Gastroesophageal sphincter (tissue), 3 donors: Measurements from ENCODE around the gene RAB43.
"Not testable (repeated sequence)": the region's sequence is repeated elsewhere in the genome, so short reads cannot be mapped to it uniquely, and the experiment has no call there.

Experiments used
- POLR2A ChIP-seq, 2 donors: fragments of 450-650 bp; IDR thresholded peaks; one replicate each; pipeline ENCODE4 v1.6.1; 2017; ENCODE audit warnings: antibody characterized with exemption in 2 of 2, mild to moderate bottlenecking in 2 of 2, moderate library complexity in 1 of 2
- POLR2AphosphoS5 ChIP-seq: sonication (generic); formaldehyde crosslinking; IDR thresholded peaks from one replicate; pipeline ENCODE4 v1.6.1; 2017; ENCODE audit warnings: antibody characterized with exemption
- TF ChIP-seq, protein P1 (sequence below), 4 experiments: fragments of 200-600 bp in 2 of 4; fragments of 450-650 bp in 2 of 4; sonication (generic) in 1 of 4; IDR thresholded peaks; one replicate each; pipeline ENCODE4 v1.5.1; 2017 to 2019; ENCODE audit warnings: antibody characterized with exemption in 4 of 4, mild to moderate bottlenecking in 2 of 4, moderate library complexity in 2 of 4

DNA sequence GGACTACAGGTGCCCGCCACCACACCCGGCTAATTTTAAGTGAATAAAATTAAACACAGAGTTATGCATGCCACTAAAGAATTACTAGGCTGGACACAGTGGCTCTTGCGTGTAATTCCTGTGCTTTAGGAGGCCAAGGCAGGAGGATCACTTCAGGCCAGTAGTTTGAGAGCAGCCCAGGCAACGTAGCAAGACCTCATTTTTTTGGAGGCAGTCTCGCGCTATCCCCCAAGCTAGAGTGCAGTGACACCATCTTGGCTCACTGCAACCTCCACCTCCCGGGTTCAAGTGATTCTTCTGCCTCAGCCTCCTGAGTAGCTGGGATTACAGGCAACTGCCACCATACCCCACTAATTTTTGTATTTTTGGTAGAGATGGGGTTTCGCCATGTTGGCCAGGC is 44.0 kb upstream of the RAB43 start:
- TF ChIP-seq, protein P1, sequence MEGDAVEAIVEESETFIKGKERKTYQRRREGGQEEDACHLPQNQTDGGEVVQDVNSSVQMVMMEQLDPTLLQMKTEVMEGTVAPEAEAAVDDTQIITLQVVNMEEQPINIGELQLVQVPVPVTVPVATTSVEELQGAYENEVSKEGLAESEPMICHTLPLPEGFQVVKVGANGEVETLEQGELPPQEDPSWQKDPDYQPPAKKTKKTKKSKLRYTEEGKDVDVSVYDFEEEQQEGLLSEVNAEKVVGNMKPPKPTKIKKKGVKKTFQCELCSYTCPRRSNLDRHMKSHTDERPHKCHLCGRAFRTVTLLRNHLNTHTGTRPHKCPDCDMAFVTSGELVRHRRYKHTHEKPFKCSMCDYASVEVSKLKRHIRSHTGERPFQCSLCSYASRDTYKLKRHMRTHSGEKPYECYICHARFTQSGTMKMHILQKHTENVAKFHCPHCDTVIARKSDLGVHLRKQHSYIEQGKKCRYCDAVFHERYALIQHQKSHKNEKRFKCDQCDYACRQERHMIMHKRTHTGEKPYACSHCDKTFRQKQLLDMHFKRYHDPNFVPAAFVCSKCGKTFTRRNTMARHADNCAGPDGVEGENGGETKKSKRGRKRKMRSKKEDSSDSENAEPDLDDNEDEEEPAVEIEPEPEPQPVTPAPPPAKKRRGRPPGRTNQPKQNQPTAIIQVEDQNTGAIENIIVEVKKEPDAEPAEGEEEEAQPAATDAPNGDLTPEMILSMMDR (IDR thresholded peaks at IDR 0.05): not testable (repeated sequence)
- not testable (repeated sequence) for TF ChIP-seq POLR2AphosphoS5; POLR2A (IDR thresholded peaks at IDR 0.05)
